Islet precursor cell (in vitro differentiated cells): ENCODE results near the gene SLC7A4.
"Not testable (repeated sequence)": the region's sequence is repeated elsewhere in the genome, so short reads cannot be mapped to it uniquely, and the experiment has no call there.

Source experiments
- DNase-seq: peaks from one replicate; pipeline ENCODE4 v3.0.0-alpha.2; 2018

SLC7A4 gene

DNA sequence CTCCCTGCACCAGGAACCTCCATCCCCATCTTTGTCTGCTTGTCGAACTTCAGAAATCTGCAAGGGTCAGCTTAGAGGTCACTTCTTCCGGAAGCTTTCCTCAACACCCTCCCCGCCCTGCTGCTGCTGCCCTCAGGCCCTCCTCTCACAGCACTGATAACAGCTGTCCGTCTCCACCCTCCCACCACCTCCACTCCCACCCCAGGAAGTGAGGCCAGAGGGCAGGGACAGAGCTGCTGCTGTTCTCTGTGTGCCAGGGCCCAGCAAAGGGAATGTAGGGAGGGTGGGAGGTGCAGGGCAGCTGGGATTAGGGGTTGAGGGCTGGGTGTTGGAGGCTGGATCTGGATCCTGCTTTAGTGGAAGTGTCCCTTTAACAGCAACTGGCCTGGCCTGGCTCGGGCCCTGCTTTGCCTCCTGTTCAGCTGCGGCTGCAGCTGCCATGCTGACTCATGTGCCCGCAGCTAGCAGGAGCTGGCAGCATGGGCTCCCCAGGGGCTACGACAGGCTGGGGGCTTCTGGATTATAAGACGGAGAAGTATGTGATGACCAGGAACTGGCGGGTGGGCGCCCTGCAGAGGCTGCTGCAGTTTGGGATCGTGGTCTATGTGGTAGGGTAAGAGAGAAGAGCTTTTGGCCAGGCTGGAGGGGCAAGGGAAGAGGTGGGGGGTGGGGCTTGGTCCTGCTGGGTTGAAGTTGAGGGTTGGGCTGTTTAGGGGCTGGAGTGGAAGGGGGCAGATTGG lies 17.5 kb downstream of the SLC7A4 start, which contains the start of gene P2RX6:
Gene P2RX6, plus strand, starts transcription at position 440 of the 740 bp plus-strand sequence. Its CDS starts 10 bp downstream, at position 450.
- peak; percentile 95 for DNase-seq

DNA sequence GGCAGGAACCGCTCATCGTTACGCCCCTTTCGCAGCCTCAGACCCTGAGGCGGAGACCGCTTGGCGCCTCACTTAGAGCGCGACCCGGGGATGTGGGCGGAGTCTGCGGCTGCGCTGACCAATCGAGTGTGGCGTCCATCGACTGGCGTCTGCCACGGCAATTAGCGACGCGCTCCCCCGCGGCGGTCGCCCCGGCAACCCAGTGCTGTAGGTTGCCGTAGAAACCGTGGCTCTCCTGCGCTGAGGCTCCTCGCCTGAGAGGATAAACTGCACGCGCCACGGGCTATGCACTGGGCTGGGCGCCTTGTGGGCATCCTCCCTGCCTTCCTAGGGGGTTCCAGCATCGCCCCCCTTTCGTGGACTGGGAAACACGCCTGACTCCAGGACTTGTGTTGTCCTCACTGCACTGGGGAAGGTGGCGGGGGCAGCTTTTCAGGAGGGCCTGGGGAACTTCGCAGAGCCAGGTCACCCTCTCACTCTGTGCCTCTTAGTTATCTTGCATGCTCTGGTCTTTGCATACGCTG lies 18.1 kb downstream of the SLC7A4 start:
- peak; percentile 98 for DNase-seq

DNA sequence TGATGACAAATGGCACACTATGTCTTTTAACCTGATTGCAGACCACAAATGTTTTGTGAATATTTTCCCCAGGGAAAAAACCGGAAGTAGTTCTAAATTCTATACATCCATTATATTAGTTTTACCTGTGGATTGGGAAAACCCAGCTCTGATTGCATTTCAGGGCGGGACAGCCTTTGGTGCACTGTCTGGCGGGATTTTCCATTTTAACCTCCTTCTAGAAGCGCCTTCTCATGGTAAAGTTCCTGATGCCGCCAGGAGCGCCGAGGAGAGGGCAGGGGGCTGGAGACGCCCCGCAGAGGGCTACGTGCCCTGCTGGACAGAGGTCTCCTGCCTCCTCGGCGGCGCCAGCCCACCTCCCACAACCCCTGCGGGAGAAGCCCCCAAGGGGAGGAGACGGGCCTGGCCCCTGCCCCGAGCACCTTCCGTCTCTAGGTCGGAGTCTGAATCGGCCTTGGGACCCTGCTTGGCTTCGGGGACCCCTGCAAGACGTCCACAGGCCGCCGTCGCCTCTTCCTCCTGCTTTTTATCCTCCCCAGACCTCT lies 18.6 kb downstream of the SLC7A4 start:
- no peak for DNase-seq

DNA sequence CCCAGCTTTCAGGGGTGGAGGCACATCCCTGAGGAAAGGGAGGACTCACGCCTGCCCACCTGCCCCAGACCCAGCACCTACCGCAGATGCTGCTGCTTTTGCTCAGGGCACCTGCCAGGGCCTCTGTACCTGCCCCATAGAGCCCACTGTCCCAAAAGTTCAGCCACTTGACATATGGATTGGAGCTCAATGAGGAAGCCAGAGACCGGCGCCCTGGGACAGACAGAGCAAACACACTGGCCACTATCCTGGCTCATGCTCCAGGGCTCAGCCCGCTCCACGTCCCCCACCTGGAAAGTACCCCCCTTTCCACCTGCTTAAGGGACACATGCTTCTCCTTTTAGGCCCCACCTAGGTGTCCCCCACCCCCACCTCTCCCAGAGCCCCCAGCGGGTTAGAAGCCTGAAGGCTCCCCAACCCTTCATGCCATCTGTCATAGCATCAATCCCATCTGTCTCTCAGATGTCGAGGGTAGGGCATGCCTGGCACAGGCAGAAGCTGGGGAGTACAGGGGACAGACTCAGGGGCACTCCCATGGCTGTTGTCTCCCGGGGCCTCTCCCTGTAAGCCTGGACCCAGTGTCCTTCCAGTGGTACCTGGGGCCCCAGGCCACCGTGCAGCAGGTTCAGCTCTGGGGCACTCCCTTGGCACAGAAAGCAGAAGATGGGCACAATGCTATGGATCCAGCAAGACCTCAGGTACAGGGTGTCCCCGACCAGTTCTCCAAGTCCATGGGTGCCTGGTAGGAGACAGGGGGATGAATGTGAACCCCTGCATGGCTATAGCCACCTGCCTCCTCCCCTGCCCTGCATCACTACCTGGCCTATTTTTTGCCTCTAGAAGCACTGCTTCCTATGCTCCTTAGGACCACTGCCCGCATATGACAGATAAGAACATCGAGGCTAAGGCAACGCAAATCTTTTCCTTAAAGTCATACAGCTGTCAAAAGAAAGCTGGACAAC lies 19.6 kb downstream of the SLC7A4 start:
- no peak for DNase-seq

DNA sequence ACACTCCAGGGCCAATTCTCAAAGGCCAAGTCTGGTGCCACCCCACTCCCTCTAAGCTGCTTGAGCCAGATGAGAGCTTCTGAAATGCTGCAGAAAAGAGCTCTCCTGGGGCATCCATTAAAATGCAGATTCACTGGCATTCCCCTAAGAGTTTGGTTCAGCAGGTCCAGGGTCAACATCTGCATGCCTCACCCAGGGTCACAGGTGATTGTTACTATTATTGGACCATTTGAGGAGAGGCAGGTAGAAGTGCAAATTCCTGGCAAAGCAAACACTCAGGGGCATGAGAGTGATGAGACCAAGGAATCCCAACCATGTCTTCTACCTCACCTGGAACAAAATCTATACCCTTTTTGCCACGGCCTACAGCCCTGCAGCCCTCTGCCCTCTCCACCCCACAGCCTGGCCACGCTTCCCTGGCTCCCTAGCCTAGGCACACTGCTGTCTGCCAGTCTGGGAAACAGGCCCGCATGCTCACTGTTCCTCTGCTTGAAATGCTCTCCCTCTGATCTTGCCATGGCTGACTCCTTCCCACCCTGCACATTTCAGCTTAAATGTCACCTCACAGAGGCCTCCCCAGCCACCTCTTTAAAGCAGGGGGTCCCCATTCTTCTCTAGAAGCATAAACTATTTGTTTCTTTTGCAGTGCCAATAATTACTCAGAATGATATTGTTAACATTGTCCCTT lies 21.8 kb downstream of the SLC7A4 start:
- DNase-seq, result no peak

DNA sequence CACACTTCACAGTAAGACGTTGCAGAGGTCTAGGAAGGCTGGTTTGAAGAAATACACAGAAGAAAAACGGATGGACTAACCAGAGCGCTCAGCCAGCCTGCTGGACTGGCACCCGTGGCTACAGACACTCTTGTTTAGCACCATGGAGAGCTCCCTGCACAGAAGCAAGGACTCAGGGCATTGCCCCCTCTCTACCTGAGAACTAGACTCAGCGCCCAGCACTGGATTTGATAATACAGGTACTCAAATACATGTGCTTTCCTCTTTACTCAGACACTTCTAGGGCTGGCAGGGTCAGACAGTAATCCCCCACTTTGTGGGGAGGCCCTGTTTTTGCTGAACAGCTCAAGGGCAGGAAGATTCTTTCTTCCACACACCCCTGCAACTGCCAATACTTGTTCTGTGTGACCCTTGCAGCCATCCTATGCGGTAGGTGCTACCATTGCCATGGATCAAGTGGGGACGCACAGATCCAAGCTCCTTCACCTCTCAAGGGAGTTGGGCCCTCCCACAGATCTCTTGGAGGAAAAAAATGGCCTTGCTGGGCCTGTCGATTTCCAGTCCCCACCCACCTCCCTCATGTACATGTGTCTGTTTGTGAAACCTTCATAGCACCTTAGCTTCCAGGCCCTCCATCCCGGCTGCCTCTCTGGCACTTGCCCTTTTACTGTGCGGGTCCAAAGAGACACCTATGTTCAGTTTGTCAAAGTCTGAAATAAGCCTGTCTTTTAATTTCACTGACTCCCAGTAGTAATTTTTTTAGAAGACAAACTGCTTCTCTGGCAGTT lies 22.5 kb downstream of the SLC7A4 start:
- peak; percentile 86 for DNase-seq

DNA sequence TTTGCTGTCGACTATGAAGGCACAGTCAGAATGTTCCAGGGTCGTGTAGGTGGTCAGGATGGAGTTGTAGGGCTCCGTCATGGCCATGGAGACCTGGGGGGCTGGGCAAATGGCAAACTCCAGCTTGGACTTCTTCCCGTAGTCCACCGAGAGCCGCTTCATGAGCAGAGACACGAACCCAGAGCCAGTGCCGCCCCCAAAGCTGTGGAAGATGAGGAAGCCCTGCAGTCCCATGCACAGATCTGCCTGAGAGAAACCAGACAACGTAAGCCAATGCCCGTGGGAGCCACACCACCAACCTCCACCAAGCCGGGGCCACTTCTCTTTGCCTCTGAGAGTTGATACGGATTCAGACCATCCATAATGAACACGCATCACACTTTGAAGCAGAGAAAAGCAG lies 23.2 kb downstream of the SLC7A4 start:
- not testable (repeated sequence) for DNase-seq

DNA sequence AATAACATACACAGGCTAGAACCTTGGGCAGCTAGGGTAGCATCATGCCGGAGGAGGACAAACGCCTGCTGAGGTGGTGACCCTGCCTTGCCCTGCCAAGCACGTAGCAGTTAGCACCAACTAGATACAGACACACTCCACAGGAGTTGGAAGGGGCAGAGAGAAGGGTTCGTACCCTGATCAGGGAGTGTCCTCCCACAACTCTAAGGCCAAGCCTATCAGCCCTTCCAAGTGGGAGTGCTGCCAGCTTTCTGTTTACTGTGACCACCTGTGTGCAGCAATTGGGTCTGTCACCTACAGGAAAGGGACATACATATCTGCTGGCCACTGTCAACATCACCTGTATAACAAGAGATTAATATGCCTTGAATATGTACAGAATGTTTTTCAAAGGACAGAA lies 28.6 kb downstream of the SLC7A4 start:
- DNase-seq, result no peak

DNA sequence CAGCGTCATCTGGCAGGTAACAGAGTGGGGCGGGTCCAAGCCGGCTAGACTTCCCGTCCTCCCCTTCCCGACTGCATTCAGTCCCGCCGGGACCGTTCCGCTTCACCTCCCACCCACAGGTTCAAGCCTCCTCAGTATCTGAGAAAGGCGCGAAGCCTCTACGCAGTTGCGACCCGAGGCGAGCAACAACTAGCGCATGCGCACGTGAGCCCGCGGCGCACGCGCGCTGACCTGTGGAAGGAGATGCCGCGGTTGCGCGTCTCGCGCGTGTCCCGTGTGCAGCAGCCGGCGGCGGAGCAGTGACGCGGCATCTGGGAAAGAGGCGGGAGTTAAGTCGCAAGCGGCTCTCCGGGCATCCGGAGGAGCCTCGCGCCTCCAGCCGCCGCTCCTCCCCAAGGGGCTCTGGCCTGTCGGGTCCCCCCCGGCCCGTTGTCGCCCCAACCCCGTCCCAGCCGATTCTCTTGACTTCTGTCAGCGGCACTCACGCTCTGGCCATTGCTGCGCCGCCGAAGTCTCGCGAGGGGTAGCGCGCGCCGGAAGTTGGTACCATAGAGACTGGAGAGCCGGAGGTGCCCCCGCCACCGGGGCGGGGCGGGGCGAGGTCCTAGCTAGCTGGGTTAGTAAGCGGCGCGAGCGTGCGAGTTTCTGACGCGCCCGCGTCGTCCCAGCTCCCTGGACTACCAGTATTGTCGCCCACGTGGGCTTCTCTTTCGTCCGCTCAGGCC lies 30.6 kb downstream of the SLC7A4 start, which contains the start of gene THAP7:
Gene THAP7, minus strand, starts transcription at position 518 of the 725 bp plus-strand sequence. Its CDS starts 207 bp downstream, at position 311.
- peak; percentile 97 for DNase-seq

DNA sequence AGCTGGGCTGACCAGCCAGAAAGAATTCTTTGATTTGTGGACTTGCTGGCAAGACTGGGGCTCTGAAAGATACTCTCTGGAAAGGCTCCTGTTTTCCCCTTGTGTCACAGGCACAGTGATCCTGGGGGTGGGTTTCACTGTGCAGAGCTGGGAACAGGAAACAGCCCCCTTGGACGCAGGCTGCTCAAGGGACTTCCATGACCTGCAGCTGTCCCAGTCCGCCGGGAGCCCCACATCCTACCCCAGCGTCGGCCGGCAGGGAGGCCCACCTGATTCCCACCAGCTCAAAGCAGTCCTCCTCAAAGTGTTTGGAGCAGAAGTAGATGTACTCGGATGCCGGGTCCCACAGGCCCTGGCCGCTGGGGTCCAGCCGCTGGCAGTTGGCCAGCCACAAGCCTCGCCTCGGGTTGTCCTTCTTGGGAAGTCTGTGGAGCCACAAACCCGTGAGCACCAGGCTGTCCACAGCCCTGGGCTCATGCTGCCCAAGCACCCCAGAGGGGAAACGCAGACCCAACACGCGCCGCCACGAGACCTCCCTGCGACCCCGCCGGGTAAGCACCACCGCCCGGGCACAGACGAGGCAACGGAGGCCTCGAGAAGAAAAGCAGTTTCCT lies 31.3 kb downstream of the SLC7A4 start:
- no peak for DNase-seq

DNA sequence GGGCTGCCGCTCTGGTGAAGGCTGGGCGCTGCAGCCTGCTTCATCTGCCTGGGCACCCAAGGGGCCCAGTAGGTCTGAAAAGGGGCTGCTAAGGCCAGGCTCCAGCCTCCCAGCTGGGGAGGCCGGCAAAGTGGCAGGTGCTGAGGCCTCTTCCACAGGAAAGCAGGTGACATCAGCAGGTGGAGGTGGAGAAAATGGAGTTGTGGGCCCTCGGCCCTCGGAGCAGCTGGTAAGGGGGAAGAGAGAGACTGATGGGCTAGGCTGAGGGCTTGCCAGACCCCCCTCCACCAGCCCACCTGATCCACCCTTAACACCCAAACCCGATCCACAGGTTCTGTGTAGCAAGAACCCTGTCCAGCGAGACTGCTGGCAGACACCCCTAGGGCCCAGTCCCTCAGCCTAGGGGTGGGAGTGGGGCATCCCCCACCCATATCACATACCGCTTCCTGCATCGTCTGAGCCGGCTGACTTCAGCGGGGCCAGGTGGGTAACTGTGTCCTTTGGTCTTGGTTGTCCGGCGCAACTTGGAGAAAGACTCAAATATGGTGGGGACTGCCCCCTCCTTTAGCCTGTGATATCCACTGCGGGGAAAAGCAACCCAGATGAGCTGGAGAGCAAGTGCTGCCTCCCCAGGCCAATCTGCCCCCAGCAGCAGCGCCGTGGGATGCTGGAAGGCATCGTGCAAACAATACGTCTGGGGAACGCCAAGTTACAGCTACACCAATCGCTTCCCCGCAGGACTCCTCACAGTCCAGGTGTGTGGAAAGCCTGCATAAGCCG lies 32.0 kb downstream of the SLC7A4 start:
- no peak for DNase-seq

DNA sequence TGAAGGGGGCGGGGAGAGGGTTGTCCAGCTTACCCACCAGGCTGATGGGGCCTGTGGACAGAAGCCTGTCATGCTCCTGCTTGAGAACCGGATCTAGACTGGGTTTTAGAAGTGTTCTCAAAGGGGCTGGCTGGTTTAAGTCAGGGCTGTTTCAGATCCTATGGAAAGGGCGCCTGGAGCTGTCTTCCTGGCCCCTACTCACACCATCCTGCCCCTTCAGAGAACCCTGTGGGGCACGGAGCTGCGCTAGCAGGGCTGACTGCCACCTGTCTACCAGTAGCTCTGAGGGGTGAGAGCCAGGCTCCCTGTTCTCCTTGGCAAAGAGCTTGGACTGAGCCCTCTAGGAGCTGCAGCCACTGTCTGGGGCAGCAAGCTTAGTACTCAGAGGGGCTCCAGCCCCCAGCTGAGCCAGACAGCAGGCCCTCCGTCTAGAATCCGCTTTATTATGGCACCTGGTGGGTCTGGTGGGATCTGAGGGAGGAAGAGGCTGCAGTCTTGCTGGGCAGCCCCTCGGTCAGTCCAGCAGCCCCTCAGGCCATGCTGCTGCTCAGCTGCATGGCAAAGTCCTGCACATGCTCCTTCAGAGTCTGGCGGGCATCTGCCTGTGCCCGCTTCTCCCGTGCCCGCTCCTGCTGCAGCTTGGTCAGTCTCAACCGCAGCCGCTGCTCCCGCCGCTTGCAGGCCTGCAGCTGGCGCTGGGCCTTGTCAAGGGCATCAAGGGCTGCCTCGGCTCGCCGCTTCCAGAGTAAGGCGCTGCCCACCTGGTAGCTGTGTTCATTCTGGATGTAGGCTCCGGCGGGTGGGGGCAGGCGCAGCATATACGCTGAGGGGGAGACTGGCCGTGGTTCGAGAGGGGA lies 32.8 kb downstream of the SLC7A4 start:
- DNase-seq, result no peak

DNA sequence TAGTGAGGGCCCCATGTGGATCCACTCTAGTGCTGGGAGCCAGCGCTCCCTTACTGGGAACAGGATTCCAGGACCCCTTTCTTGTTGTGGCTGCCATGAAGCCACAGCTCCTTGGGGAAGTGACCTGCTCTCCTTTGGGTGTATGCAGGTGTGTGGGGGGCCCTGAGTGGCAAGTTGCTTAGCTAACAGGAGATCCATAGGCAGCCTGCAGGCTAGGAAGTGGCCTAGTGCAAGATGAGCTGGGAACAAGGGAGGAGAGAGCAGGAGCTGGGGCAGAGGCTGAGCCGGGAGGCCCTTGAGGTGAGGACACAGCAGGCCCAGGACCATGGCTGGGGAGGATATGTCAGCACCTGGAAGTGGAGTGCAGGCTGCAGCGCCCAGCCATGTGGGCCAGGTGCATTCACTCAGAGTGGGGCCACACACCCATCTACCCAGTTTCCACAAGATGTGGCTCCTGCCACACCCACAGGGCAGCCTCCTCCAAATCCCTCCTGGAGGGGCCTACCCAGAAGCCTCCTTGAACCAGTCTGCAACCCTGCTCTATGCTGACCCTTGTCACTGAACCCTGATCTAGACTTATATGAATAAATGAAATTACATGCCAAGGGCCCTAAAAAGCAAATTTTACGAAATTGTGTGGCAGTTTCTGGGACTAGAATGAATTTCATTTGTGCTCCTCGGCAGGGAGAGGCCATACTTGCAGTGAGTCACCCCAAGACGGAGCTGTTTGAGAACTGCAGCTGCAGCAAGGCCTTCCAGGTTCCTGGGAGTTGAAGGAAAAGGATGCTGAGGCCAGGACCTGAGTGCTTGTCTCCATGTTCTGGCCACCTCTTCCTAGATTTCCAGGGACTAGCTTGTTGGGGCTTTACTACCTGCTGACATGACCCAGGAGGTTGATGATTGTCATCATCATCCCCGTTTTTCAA lies 33.7 kb downstream of the SLC7A4 start:
- DNase-seq, result no peak

DNA sequence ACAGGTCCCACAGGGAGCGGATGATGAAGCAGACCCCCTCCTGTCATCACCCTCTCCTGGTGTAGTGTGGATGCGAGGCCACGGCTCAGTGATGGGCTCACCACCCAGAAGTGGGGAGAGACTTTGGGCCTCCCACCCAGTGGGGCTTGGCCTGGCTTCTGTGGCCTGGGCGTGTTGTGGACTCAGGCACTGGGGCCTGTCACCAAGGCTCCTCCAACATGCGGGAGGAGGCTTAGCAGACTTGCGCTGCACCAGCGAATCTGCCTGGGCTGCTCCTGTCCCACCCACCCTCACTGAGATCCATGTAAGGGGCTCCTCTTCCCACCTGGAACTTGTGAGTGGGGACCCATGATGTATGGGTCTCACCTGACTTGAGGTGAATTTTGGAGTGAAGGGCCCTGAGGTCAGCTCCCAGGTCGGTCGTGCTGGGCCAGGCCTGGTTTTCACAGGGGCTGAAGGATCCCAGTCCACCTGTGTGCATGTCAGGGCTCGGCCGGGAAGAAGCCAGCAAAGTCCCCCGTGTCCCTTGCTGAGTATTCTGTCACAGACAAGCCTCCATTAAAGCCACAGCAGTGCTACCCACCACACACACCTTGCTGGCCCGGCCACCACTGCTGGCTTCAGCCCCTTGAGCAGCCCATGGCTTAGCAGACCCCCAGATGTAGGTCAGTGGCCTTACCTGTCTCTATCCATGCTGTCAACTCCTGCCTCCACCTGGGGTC lies 34.7 kb downstream of the SLC7A4 start:
- no peak for DNase-seq

DNA sequence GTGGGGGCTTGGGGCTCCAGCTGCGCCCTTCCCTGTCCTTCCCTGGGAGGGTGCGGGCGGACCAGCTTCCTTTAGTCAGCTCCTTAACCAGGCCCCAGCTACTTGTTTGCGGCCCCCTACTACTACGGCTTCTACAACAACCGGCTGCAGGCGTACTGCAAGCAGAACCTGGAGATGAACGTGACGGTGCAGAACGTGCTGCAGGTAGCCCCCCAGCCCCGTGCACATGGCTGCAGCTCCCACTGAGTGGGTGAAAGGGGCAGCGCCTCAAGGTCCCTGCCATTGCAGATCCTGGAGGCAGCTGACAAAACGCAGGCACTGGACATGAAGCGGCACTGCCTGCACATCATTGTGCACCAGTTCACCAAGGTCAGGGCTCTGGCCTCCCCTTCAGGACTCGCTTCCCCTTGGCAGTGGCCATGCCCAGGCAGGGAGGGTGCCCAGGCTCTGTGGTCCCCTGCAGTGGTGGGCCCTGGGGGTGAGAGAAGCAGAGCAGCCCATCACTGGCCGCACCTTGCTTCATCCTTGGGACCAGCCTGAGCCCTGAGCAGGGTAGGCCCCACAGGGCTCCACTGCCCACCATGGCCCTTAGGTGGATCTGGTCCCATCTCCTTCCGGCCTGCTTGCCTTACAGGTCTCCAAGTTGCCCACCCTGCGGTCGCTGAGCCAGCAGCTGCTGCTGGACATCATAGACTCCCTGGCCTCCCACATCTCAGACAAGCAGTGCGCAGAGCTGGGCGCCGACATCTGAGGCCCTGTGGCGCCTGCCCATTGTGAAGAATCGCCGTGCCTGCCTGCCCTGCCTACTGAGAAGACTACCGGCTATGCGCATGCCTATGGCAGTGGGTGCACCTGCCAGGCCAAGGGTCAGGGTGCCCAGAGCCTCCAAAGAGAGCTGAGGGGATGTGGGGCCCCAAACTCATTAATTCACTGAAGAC lies 35.5 kb downstream of the SLC7A4 start:
- DNase-seq, result no peak

DNA sequence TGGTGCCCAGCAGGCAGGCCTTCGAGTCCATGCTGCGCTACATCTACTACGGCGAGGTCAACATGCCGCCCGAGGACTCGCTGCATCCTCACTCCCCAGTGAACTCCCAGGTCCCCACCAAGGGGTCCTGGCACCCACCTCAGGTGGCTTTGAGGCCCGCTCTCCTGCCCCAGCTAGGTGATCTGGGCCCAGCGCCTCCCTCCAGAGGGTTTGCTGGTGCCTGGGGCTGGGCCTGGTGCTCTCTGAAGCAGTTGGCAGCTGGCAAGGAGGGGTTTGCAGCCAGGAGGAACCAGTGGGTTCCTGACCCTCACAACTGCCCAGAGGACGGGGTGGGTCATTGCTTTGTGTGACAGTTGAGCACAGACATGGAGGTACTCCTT lies 36.3 kb downstream of the SLC7A4 start:
- DNase-seq, result no peak
